GM19455 (cell line): Measurements from ENCODE around the gene SIX4.

ENCODE experiments used
- ATAC-seq: cut with Tn5 transposase; IDR thresholded peaks from one replicate; pipeline ENCODE4 v1.9.1; 2021; ENCODE audit not compliant: unreplicated experiment

The SIX4 gene

GRCh38 chr14:60722357-60723115 is 1.6 kb downstream of the SIX4 start:
- ATAC-seq, result no peak

GRCh38 chr14:60722107-60722356 is 2.1 kb downstream of the SIX4 start:
- no peak for ATAC-seq

- no peak for ATAC-seq
These were observed 2.6 kb downstream of the SIX4 start for GRCh38 chr14:60721326-60722106.

- ATAC-seq, result no peak
These were observed 3.2 kb downstream of the SIX4 start for GRCh38 chr14:60720962-60721325.

- no peak for ATAC-seq
These were observed 3.8 kb downstream of the SIX4 start for GRCh38 chr14:60720391-60720790.

- no peak for ATAC-seq
These were observed 10.6 kb downstream of the SIX4 start for GRCh38 chr14:60713513-60713912.

GRCh38 chr14:60710494-60710893 is 13.7 kb downstream of the SIX4 start:
- ATAC-seq, result no peak

- no peak for ATAC-seq
These were observed 16.3 kb downstream of the SIX4 start for GRCh38 chr14:60707858-60708257.

GRCh38 chr14:60705100-60705499 is 19.1 kb downstream of the SIX4 start:
- ATAC-seq, result no peak

GRCh38 chr14:60700598-60700997 is 23.6 kb downstream of the SIX4 start:
- ATAC-seq, result no peak

- ATAC-seq, result no peak
These were observed 28.8 kb downstream of the SIX4 start for GRCh38 chr14:60695327-60695726.

- no peak for ATAC-seq
These were observed 32.6 kb downstream of the SIX4 start for GRCh38 chr14:60691383-60692113.

- no peak for ATAC-seq
These were observed 37.3 kb downstream of the SIX4 start for GRCh38 chr14:60686865-60687264.

GRCh38 chr14:60684203-60684602 is 39.9 kb downstream of the SIX4 start:
- no peak for ATAC-seq

- no peak for ATAC-seq
These were observed 42.9 kb downstream of the SIX4 start for GRCh38 chr14:60681271-60681670.

GRCh38 chr14:60680511-60680910 is 43.6 kb downstream of the SIX4 start:
- ATAC-seq, result no peak

GRCh38 chr14:60679566-60680258 is 44.4 kb downstream of the SIX4 start:
- ATAC-seq, result no peak

- no peak for ATAC-seq
These were observed 46.5 kb downstream of the SIX4 start for GRCh38 chr14:60677701-60678100.

- ATAC-seq, result no peak
These were observed 53.2 kb downstream of the SIX4 start for GRCh38 chr14:60670989-60671388.

- no peak for ATAC-seq
These were observed 55.6 kb downstream of the SIX4 start for GRCh38 chr14:60668431-60669112.

- no peak for ATAC-seq
These were observed 59.0 kb downstream of the SIX4 start for GRCh38 chr14:60665177-60665550.
